Fibroblast of lung (primary cell): ENCODE measurements around the gene FSIP2.

Source experiments
- EZH2 ChIP-seq: IDR thresholded peaks from 2 replicates; pipeline ENCODE4 v1.5.1; 2012; ENCODE audit warnings: low read length, control low read depth, mild to moderate bottlenecking; ENCODE audit errors: missing control alignments
- TF ChIP-seq, protein P1 (sequence below), 2 donors: IDR thresholded peaks in 1 of 2; conservative IDR thresholded peaks in 1 of 2; 1 replicate in 1 of 2; 2 replicates in 1 of 2; pipeline ENCODE4 v1.5.1; 2011 to 2012; ENCODE audit warnings: low read length in 2 of 2, control low read depth in 1 of 2, inconsistent platforms in 1 of 2, low read depth in 1 of 2, mild to moderate bottlenecking in 1 of 2

DNA sequence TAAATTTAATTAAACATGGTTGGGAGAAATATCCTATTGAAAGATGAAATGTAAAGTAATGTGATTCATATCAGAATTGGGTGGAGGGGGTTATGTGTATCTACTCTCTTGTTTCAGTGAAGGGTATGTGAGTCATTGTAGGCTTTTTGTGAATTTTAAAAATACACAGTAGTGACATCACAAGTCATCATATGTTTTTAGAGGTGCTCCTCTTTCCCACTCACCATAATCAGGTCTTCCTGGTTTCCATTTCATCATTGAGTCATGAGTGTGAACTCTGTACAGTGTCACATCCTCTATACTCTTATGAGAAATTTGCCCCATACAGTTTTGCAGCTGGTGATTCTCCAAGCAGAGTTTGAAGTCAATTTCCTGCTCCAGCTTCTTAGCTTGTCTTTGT, 18.8 kb downstream of the FSIP2 start:
- TF ChIP-seq, protein P1, sequence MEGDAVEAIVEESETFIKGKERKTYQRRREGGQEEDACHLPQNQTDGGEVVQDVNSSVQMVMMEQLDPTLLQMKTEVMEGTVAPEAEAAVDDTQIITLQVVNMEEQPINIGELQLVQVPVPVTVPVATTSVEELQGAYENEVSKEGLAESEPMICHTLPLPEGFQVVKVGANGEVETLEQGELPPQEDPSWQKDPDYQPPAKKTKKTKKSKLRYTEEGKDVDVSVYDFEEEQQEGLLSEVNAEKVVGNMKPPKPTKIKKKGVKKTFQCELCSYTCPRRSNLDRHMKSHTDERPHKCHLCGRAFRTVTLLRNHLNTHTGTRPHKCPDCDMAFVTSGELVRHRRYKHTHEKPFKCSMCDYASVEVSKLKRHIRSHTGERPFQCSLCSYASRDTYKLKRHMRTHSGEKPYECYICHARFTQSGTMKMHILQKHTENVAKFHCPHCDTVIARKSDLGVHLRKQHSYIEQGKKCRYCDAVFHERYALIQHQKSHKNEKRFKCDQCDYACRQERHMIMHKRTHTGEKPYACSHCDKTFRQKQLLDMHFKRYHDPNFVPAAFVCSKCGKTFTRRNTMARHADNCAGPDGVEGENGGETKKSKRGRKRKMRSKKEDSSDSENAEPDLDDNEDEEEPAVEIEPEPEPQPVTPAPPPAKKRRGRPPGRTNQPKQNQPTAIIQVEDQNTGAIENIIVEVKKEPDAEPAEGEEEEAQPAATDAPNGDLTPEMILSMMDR (conservative IDR thresholded peaks at IDR 0.05 in 1 of 2, IDR thresholded peaks at IDR 0.05 in 1 of 2; ENCODE audit: low read depth in 1 of 2, low read length in 2 of 2): no peak
- no peak for TF ChIP-seq EZH2
